GM21786 (cell line): ENCODE measurements around the gene ARHGAP18.

ENCODE experiments used
- ATAC-seq: cut with Tn5 transposase; IDR thresholded peaks from one replicate; pipeline ENCODE4 v1.9.1; 2021; ENCODE audit not compliant: unreplicated experiment

Gene ARHGAP18

GRCh38 chr6:129709769-129710449 is at the start of gene ARHGAP18:
TSS of gene ARHGAP18 (minus strand) at chr6:129710177. CDS start at chr6:129710136, 41 bp downstream.
- peak; percentile 95 for ATAC-seq

DNA sequence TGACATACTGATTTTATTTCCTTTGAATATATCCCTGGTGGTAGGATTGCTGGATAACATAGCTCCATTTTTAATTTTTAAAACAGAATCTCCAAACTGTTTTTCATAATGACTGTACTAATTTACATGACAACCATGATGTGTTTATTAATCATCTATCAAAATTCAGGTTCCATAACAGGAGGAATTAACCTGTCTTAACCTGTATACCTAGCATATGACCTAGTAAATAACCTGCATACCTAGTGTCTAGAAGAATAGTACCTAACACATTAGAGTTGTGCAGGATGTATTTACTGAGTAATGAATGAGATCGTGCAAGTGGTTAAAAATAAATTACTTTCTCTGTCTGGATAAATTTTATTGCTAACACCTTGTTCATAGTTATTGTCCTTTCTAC is 45.8 kb upstream of the ARHGAP18 start:
- ATAC-seq: no peak

DNA sequence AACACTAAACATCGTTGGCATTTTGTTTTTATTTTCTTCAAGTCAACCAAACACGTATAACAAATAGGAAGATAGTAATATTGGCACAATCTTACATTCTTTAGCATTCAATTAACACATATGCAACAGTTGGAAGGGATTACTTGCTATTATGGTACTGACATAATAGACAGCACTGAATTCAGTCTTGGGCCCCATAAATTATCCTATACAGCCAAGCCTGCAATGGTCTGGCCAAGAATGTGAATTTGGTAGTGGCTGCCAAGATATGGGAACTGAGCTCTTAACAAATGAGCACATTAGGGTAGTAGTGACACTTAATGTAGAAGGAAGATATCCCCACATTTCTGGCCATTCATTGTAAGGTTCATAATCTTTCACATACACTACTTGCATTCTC is 44.8 kb upstream of the ARHGAP18 start:
- ATAC-seq: no peak

DNA sequence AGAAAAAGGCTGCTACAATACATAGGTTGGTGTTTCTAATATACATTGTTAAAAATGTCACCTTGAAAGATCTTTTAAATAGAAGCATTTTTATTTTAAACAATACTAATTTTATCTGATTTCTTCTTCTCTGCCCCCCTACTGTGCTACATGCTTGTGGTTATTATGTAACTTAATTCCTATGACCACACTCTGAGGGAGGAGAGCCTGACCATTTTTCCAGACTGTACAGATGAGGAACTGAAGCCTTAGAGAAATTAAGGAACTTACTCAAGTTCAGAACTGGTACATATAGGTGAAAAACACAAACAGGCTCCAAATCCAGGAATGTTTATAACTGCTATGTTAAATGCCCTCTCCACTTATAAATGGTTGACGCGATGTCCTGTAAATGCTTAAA is 43.4 kb upstream of the ARHGAP18 start:
- no peak for ATAC-seq

- no peak for ATAC-seq
Measured at GRCh38 chr6:129751384-129751783, 41.4 kb upstream of the ARHGAP18 start.

DNA sequence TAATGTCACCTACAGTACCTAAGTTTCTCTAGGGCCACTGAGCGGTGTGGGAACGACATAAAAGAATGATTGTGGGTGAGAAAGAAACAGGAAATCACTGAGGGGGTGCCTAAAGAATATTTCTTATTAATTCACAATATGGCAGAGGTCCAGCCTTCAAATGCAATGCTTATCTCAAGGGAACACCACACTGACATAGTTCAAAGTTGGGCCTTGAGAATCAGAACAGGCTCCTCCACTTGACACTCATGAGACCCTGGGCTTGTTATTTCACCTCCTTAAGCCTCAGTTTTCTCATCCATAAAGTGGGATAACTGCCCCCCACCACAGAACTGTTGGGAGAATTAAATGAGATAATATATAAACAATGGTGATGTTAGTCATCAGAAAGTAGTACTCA is 40.4 kb upstream of the ARHGAP18 start:
- no peak for ATAC-seq

GRCh38 chr6:129749749-129750120 is 39.8 kb upstream of the ARHGAP18 start:
- ATAC-seq: peak; percentile 43

- no peak for ATAC-seq
Measured at GRCh38 chr6:129748901-129749748, 39.1 kb upstream of the ARHGAP18 start.

GRCh38 chr6:129748212-129748900 is 38.4 kb upstream of the ARHGAP18 start:
- ATAC-seq: peak; percentile 87

GRCh38 chr6:129747588-129748112 is 37.7 kb upstream of the ARHGAP18 start:
- ATAC-seq: no peak

DNA sequence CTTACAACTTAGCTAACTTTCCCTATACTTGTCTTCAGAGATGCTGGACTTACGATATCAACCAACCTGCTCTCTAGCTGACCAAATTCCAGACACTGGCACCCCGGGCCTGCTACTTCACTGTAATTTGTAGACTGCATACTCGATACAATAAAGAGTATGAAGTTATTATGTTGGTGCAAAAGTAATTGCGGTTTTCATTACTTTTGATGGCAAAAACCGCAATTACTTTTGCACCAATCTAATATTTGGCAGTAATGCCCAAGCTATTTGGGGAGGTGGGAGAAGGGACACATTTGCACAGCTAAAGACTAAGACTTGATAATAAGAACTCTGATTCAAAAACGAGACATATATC is 34.9 kb upstream of the ARHGAP18 start:
- ATAC-seq: no peak

- ATAC-seq: peak; percentile 35
Measured at GRCh38 chr6:129744201-129744879, 34.4 kb upstream of the ARHGAP18 start.

DNA sequence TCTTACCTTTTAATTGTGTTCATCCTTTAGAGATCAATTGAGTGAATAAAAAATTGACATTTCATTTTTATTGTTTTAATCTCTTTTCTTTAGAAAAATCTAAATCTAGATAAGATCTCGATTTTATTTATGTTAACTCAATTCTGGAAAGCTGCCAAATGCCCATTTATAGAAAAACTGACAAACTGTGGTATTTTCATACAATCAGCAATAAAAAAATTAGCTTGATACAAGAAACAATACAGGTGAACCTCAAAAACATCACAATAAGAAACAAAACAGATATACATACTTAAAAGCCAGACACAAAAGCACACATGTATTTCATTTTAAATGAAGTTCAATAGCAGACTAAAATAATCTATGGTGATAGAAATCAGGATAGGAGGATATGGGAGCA is 30.0 kb upstream of the ARHGAP18 start:
- ATAC-seq: no peak

- ATAC-seq: no peak
Measured at GRCh38 chr6:129736105-129736504, 26.1 kb upstream of the ARHGAP18 start.

DNA sequence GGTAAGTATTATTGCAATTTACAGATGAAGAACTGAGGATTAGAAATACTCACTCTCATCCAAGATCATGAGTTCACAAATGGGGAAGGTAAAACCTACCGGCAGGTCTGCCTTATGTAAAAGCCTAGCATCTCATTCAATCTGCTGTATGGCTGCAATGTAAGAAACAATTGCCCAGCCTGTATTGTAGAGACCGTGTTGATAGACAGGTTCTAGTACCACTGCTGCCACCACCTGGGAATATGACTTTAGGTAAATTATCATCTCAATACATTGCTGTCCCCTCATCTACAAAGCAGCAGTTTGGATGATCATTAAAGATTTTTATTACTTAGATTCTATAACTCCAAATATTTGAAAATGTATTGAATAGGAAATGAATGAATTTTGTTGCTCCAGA is 23.3 kb upstream of the ARHGAP18 start:
- no peak for ATAC-seq

DNA sequence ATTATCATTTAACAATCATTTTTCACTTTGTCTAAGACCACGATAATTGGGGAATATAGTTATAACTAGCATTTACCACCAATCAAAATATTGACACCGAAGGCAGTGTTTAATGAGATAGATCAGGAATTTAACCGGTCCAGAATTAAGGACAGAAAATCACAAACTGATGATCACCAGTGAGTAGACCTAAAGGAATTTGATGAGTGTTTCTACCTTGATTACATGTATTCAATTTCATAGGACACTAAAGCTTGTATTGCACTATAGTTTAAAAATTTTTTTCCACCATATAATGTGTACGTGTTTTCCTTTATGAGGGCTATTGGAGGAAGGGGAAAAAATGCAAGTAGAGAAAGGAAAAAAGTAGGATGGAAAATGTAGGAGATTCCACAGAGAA is 22.6 kb upstream of the ARHGAP18 start:
- no peak for ATAC-seq

DNA sequence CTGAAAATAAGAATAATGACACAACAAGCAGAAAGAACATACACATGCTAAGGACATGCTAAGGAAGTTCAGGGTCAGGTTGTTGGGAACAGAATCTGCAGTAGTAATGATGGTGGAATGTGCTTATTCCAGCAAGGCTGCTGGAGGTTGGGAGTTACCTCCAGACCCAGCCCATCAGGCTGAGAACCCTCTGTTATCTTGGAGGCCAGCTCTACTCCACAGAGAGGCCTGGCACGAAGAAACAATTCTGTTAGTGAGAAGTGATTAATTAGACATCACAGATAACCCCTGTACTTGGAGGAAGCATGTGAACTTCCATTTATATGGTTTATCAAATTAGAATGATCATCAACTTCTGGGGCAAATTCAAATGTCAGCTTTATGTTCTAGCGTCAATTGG is 22.1 kb upstream of the ARHGAP18 start:
- no peak for ATAC-seq

DNA sequence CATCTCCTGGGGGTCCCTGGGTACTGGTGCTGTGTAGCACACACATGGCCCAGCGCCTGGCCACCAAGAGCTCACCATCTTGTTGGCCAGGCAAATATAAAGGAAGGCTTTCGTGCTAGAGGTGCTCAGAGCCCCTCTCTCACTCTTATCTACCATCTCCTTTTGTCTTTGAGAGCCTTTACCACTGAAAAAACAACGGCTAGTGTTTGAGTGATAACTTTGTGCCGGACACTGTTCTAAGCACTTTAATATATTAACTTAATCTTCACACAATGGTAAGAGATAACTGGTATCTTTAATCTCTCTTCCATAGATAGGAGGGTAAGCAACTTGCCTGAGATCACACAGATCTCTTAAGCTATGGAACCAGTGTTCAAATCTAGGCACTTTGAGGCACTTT is 21.5 kb upstream of the ARHGAP18 start:
- ATAC-seq: no peak

GRCh38 chr6:129730477-129731165 is 20.6 kb upstream of the ARHGAP18 start:
- ATAC-seq: peak; percentile 67

GRCh38 chr6:129726650-129727049 is 16.7 kb upstream of the ARHGAP18 start:
- no peak for ATAC-seq

DNA sequence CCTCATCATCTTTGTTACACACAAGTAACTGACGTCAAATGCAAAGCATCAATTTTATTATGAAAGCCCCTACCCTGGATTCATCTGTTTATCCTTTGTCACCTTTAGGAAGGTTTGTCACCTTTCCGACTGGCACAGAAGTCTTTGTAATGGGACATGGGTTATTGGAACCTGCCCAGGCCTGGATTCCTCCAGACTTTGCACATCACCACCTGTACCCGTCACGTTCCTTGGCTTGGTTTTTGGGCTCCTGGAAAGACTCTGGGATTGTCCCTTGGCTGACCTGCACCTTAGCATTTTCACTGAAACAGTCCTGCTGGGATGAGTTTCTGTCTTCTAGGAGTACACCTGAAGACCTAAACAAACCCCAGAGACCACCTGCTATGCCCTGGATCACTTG is 15.4 kb upstream of the ARHGAP18 start:
- ATAC-seq: no peak
